VCaP (cell line): ENCODE results near the gene EIF2S3.
A peak's percentile ranks its signal among the peaks of the same experiment; 100 is the strongest.
"Not testable (repeated sequence)": the region's sequence is repeated elsewhere in the genome, so short reads cannot be mapped to it uniquely, and the experiment has no call there.

ENCODE experiments used
- H3K27ac ChIP-seq: fragments of 450-650 bp; 2 replicates; pipeline ENCODE4 v1.5.1; 2017
- CTCF ChIP-seq: fragments of 450-650 bp; conservative IDR thresholded peaks from 2 replicates; pipeline ENCODE4 v1.5.1; 2017; ENCODE audit warnings: mild to moderate bottlenecking, moderate library complexity

The EIF2S3 gene

GRCh38 chrX:24063488-24063887 is 8.7 kb downstream of the EIF2S3 start:
- no peak overlapping the region for H3K27ac ChIP-seq
- no peak for TF ChIP-seq CTCF

GRCh38 chrX:24069877-24070276 is 15.1 kb downstream of the EIF2S3 start:
- H3K27ac ChIP-seq: no peak overlapping the region
- no peak for TF ChIP-seq CTCF

GRCh38 chrX:24079411-24079810 is 24.7 kb downstream of the EIF2S3 start:
- no peak for TF ChIP-seq CTCF

GRCh38 chrX:24080245-24080644 is 25.5 kb downstream of the EIF2S3 start:
- H3K27ac ChIP-seq: not testable (repeated sequence)

More at GRCh38 chrX:24079411-24079810, 24.7 kb downstream of the EIF2S3 start:
- no peak overlapping the region for H3K27ac ChIP-seq

GRCh38 chrX:24080704-24081103 is 25.9 kb downstream of the EIF2S3 start:
- TF ChIP-seq CTCF: no peak
- no peak overlapping the region for H3K27ac ChIP-seq

- TF ChIP-seq CTCF: peak; percentile 73
- 0 out of 2 replicates have a peak overlapping the region, but pooled peaks have one; percentile 14 for H3K27ac ChIP-seq
Observed at GRCh38 chrX:24081661-24082154, 27.0 kb downstream of the EIF2S3 start.

GRCh38 chrX:24082447-24082846 is 27.7 kb downstream of the EIF2S3 start:
- H3K27ac ChIP-seq: no peak overlapping the region
- TF ChIP-seq CTCF: no peak

- no peak for TF ChIP-seq CTCF
- H3K27ac ChIP-seq: no peak overlapping the region
Observed at GRCh38 chrX:24085101-24085500, 30.3 kb downstream of the EIF2S3 start.
